Liver (tissue), 3 donors: ENCODE results near the gene MMP23B.

Experiments
- JUND ChIP-seq, 2 donors: IDR thresholded peaks; 2 replicates each; pipeline ENCODE4 v1.6.1; 2016; ENCODE audit warnings: antibody characterized with exemption in 2 of 2
- TF ChIP-seq, protein P1 (sequence below): fragments of 150-350 bp; IDR thresholded peaks from 2 replicates; pipeline ENCODE4 v1.5.1; 2017; ENCODE audit warnings: improper control_type of control experiment, low read depth, low read length; ENCODE audit not compliant: missing input control
- TF ChIP-seq, protein P2 (sequence below): IDR thresholded peaks from 2 replicates; pipeline ENCODE4 v1.6.1; 2016; ENCODE audit warnings: antibody characterized with exemption
- donor health status: healthy.
- donor health status: healthy.

DNA sequence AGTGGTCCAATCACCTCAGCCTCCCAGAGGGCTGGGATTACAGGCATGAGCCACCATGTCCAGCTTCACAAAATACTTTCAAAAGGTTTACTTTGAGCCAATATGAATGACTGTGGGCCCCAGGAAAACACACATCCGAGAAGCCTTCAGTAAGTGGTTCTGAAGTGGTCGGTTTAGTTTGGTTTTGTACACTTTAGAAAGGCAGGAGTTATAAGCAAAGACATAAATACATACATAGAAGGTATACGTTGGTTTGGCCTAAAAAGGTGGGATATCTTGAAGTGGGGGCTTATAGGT is 19.9 kb upstream of the MMP23B start:
- TF ChIP-seq, protein P1, sequence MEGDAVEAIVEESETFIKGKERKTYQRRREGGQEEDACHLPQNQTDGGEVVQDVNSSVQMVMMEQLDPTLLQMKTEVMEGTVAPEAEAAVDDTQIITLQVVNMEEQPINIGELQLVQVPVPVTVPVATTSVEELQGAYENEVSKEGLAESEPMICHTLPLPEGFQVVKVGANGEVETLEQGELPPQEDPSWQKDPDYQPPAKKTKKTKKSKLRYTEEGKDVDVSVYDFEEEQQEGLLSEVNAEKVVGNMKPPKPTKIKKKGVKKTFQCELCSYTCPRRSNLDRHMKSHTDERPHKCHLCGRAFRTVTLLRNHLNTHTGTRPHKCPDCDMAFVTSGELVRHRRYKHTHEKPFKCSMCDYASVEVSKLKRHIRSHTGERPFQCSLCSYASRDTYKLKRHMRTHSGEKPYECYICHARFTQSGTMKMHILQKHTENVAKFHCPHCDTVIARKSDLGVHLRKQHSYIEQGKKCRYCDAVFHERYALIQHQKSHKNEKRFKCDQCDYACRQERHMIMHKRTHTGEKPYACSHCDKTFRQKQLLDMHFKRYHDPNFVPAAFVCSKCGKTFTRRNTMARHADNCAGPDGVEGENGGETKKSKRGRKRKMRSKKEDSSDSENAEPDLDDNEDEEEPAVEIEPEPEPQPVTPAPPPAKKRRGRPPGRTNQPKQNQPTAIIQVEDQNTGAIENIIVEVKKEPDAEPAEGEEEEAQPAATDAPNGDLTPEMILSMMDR = no peak
- TF ChIP-seq, protein P2, sequence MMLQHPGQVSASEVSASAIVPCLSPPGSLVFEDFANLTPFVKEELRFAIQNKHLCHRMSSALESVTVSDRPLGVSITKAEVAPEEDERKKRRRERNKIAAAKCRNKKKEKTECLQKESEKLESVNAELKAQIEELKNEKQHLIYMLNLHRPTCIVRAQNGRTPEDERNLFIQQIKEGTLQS = no peak
- TF ChIP-seq JUND (IDR thresholded peaks at IDR 0.05) = no peak
